H1 (cell line): ENCODE results near the gene ASZ1. TPM values are rescaled to one million over a fixed set of nuclear protein-coding genes. Genes with fewer than 3 reads are reported as not detected.

ENCODE experiments used
- CTCF ChIA-PET: fragments of 300-600 bp; sonication (Branson Sonifier 250); formaldehyde crosslinking; loops from one replicate; lab custom pipeline; 2021; ENCODE audit not compliant: partially characterized antibody; lab: Charles Lee
- POLR2A ChIA-PET: fragments of 300-600 bp; sonication (Branson Sonifier 250); formaldehyde crosslinking; loops from one replicate; lab custom pipeline; 2021; ENCODE audit warnings: inconsistent platforms; ENCODE audit not compliant: partially characterized antibody; lab: Charles Lee
- DNase-seq, 2 experiments: peaks; one replicate each; pipeline versions ENCODE4 v3.0.0 to v3.0.0-alpha.2; 2010 to 2022; ENCODE audit warnings: low spot score in 2 of 2, low read depth in 1 of 2, mixed read lengths in 1 of 2
- FAIRE-seq: peaks from 2 replicates; lab custom pipeline; 2011; peaks lifted over from hg19 to GRCh38; lab: Jason Lieb, UNC
- H2AFZ ChIP-seq: 2 replicates; pipeline ENCODE4 v1.8.1; 2012; ENCODE audit warnings: low read length, inconsistent platforms
- H2AK5ac ChIP-seq: 2 replicates; pipeline ENCODE4 v1.6.1; 2013; ENCODE audit warnings: low read depth, low read length
- H2BK120ac ChIP-seq: replicated peaks from 2 replicates; pipeline ENCODE3; 2013; ENCODE audit warnings: low read depth, low read length, inconsistent platforms
- H2BK12ac ChIP-seq: 2 replicates; pipeline ENCODE4 v1.6.1; 2013; ENCODE audit warnings: low read depth, low read length
- H2BK15ac ChIP-seq: 2 replicates; pipeline ENCODE4 v1.6.1; 2013; ENCODE audit warnings: low read length
- H2BK20ac ChIP-seq: 2 replicates; pipeline ENCODE4 v1.6.1; 2013; ENCODE audit warnings: low read length
- H2BK5ac ChIP-seq: 2 replicates; pipeline ENCODE4 v1.6.1; 2013; ENCODE audit warnings: low read depth, low read length
- H3K14ac ChIP-seq: 2 replicates; pipeline ENCODE4 v1.6.1; 2013; ENCODE audit warnings: inconsistent platforms; ENCODE audit not compliant: insufficient read length
- H3K18ac ChIP-seq: 2 replicates; pipeline ENCODE4 v1.6.1; 2013; ENCODE audit warnings: low read length; ENCODE audit errors: extremely low read depth
- H3K23ac ChIP-seq: 2 replicates; pipeline ENCODE4 v1.6.1; 2013; ENCODE audit warnings: inconsistent platforms; ENCODE audit not compliant: insufficient read length
- H3K23me2 ChIP-seq: 2 replicates; pipeline ENCODE4 v1.6.1; 2013; ENCODE audit warnings: low read depth, low read length
- H3K27ac ChIP-seq: 2 replicates; pipeline ENCODE4 v1.6.1; 2011; ENCODE audit warnings: low read depth, low read length, inconsistent platforms
- H3K27me3 ChIP-seq, 4 experiments: replicated peaks in 1 of 4; 1 replicate in 1 of 4; 2 replicates in 3 of 4; pipeline versions ENCODE4 v1.6.1 to v1.8.1; 2011 to 2013; ENCODE audit warnings: low read length in 3 of 4, mild to moderate bottlenecking in 3 of 4, inconsistent platforms in 2 of 4, mixed read lengths in 2 of 4, moderate library complexity in 1 of 4; ENCODE audit not compliant: control insufficient read depth in 3 of 4, insufficient read depth in 3 of 4; ENCODE audit errors: extremely low read depth in 1 of 4
- H3K36me3 ChIP-seq, 4 experiments: 2 replicates each; pipeline versions ENCODE4 v1.6.1 to v1.8.1; 2011 to 2013; ENCODE audit warnings: mild to moderate bottlenecking in 4 of 4, low read length in 3 of 4, moderate library complexity in 2 of 4, control low read depth in 1 of 4, inconsistent platforms in 1 of 4; ENCODE audit not compliant: insufficient read depth in 4 of 4, control insufficient read depth in 2 of 4
- H3K4ac ChIP-seq: replicated peaks from 2 replicates; pipeline ENCODE3; 2013; ENCODE audit warnings: low read length, low read depth, mixed read lengths, inconsistent platforms; ENCODE audit not compliant: insufficient read length
- H3K4me1 ChIP-seq, 4 experiments: replicated peaks in 1 of 4; 1 replicate in 1 of 4; 2 replicates in 3 of 4; pipeline versions ENCODE4 v1.6.1 to v1.8.1; 2011 to 2013; ENCODE audit warnings: low read length in 3 of 4, inconsistent platforms in 2 of 4, mixed read lengths in 1 of 4; ENCODE audit not compliant: insufficient read depth in 4 of 4, control insufficient read depth in 3 of 4
- H3K4me2 ChIP-seq, 2 experiments: 2 replicates each; pipeline versions ENCODE4 v1.6.1 to v1.8.1; 2011 to 2013; ENCODE audit warnings: low read depth in 2 of 2, low read length in 2 of 2, control low read depth in 1 of 2, inconsistent platforms in 1 of 2, mild to moderate bottlenecking in 1 of 2; ENCODE audit not compliant: insufficient read depth in 1 of 2
- H3K4me3 ChIP-seq, 4 experiments: fragments of 200-600, 300-600 bp in 1 of 4; sonication (generic), shearing (Covaris generic), sonication (Bioruptor Twin) in 1 of 4; 2 replicates each; pipeline versions ENCODE4 v1.5.1 to v1.8.1; 2011 to 2016; ENCODE audit warnings: low read length in 4 of 4, low read depth in 3 of 4, control low read depth in 2 of 4, inconsistent platforms in 2 of 4, mild to moderate bottlenecking in 2 of 4, mixed read lengths in 1 of 4, moderate library complexity in 1 of 4; ENCODE audit not compliant: insufficient read depth in 2 of 4; ENCODE audit errors: extremely low read depth in 1 of 4
- H3K56ac ChIP-seq: replicated peaks from 2 replicates; pipeline ENCODE3; 2013; ENCODE audit warnings: low read depth, mild to moderate bottlenecking, mixed read lengths, low read length, inconsistent platforms; ENCODE audit not compliant: insufficient read length
- H3K79me1 ChIP-seq: 2 replicates; pipeline ENCODE4 v1.6.1; 2013; ENCODE audit warnings: low read depth, low read length, control low read depth
- H3K79me2 ChIP-seq, 2 experiments: 2 replicates each; pipeline versions ENCODE4 v1.6.1 to v1.8.1; 2012 to 2013; ENCODE audit warnings: low read length in 2 of 2, mild to moderate bottlenecking in 2 of 2, inconsistent platforms in 1 of 2; ENCODE audit not compliant: insufficient read depth in 2 of 2, control insufficient read depth in 1 of 2
- H3K9ac ChIP-seq, 4 experiments: replicated peaks in 1 of 4; 1 replicate in 1 of 4; 2 replicates in 3 of 4; pipeline versions ENCODE4 v1.6.1 to v1.8.1; 2011 to 2013; ENCODE audit warnings: low read depth in 3 of 4, low read length in 3 of 4, control low read depth in 2 of 4, mild to moderate bottlenecking in 2 of 4, moderate library complexity in 2 of 4, inconsistent platforms in 1 of 4; ENCODE audit errors: extremely low read depth in 1 of 4
- H3K9me3 ChIP-seq, 2 experiments: 2 replicates each; pipeline versions ENCODE4 v1.6.1 to v1.8.1; 2012 to 2013; ENCODE audit warnings: mild to moderate bottlenecking in 2 of 2, moderate library complexity in 2 of 2, control low read depth in 1 of 2, inconsistent platforms in 1 of 2, low read depth in 1 of 2, low read length in 1 of 2, mixed read lengths in 1 of 2; ENCODE audit not compliant: insufficient read depth in 2 of 2
- H4K20me1 ChIP-seq, 2 experiments: replicated peaks in 1 of 2; 2 replicates each; pipeline versions ENCODE3 to v1.8.1; 2011 to 2013; ENCODE audit warnings: inconsistent platforms in 2 of 2, low read length in 2 of 2, mild to moderate bottlenecking in 1 of 2; ENCODE audit not compliant: insufficient read depth in 2 of 2, control insufficient read depth in 1 of 2
- H4K5ac ChIP-seq: 2 replicates; pipeline ENCODE4 v1.6.1; 2013; ENCODE audit warnings: low read length, low read depth, mixed read lengths, inconsistent platforms; ENCODE audit not compliant: insufficient read length
- H4K8ac ChIP-seq: 2 replicates; pipeline ENCODE4 v1.8.0; 2013; ENCODE audit warnings: mild to moderate bottlenecking, moderate library complexity, low read length, inconsistent platforms; ENCODE audit not compliant: insufficient read depth; ENCODE audit errors: extremely low read depth
- H4K91ac ChIP-seq: replicated peaks from 2 replicates; pipeline ENCODE3; 2013; ENCODE audit warnings: low read length, mixed read lengths, inconsistent platforms; ENCODE audit not compliant: insufficient read length
- CEBPB ChIP-seq: IDR thresholded peaks from 2 replicates; pipeline ENCODE4 v1.6.1; 2012; ENCODE audit warnings: low read depth, low read length
- YY1 ChIP-seq: IDR thresholded peaks from 2 replicates; pipeline ENCODE4 v1.6.1; 2011; ENCODE audit warnings: low read depth, mild to moderate bottlenecking, low read length
- WGBS, 2 experiments: shearing (Covaris generic) in 1 of 2; methylation state at CpG; one replicate each; pipeline versions ENCODE4 v1.1.6 to v1.1.7; 2013 to 2015; ENCODE audit warnings: low lambda C conversion rate in 2 of 2, mixed read lengths in 2 of 2, inconsistent platforms in 1 of 2, low coverage in 1 of 2, missing lambda C conversion rate in 1 of 2; ENCODE audit not compliant: insufficient replicate concordance in 2 of 2, insufficient coverage in 1 of 2, insufficient read length in 1 of 2; ENCODE audit errors: extremely low coverage in 1 of 2, missing lambda C conversion rate in 1 of 2; 5-methylcytosine and 5-hydroxymethylcytosine counted together
- polyA plus RNA-seq, 7 experiments: library from polyadenylated mRNA; depleted of rRNA in 3 of 7; stranded (reverse) in 5 of 7; unstranded in 2 of 7; fragments of >200 nt in 5 of 7; fragments of 200-250 nt in 2 of 7; gene quantifications; 1 replicate in 5 of 7; 2 replicates in 1 of 7; 4 replicates in 1 of 7; pipeline versions ENCODE4 v1.2.1 to v1.2.3, GENCODE V29; 2011 to 2013; ENCODE audit warnings: missing spikeins in 2 of 7, mixed read lengths in 2 of 7
- total RNA-seq: library from RNA; stranded (reverse); fragmentation: NEBNext Ultra II Directional; extraction: Animal tissue kit (Norgen Biotek cat#: 25700); gene quantifications from 2 replicates; pipeline ENCODE4 v1.2.1, GENCODE V29; 2021

The ASZ1 gene
- total and polyA plus RNA-seq, 2 of the 8 experiments (the other 6 are each of a cell fraction or from before 2014, with no cell fraction given) = not detected

- no peaks in the 10 kb centered on the region for H3K36me3 ChIP-seq
- no peak overlapping the region for H2BK5ac ChIP-seq
- H2BK120ac ChIP-seq = no peak overlapping the region
- H4K5ac ChIP-seq = no peak overlapping the region
- no peak overlapping the region for H3K4me3 ChIP-seq
- 0 out of 7 replicates have a peak, but pooled peaks cover 0 to 2% (median 0%) of the 10 kb centered on the region in 4 experiments for H3K4me1 ChIP-seq
- WGBS, 2 experiments = 90% methylated on average over 1 of the region's 1 CpG; no CpG with 5 or more reads in 1 of the 2 experiments
- H4K91ac ChIP-seq = no peak overlapping the region
- H3K9ac ChIP-seq = no peak overlapping the region
- no peak overlapping the region for H3K14ac ChIP-seq
- ChIA-PET POLR2A (no interaction called here), CTCF (interaction anchor here (0.7 to 1.8 kb wide), 3 partner anchors 17 to 36 kb away, joined by 3 to 5 read pairs (median 3); no protein-coding TSS in a partner anchor)
- H3K18ac ChIP-seq = no peak overlapping the region
- no peak overlapping the region for H3K4ac ChIP-seq
- TF ChIP-seq CEBPB (no peak), YY1 (no peak)
- no peak overlapping the region for H3K23ac ChIP-seq
- FAIRE-seq (no peak), DNase-seq (no peak)
- H2AK5ac ChIP-seq = no peak overlapping the region
- H2BK12ac ChIP-seq = no peak overlapping the region
- H3K79me2 ChIP-seq = no peaks in the 10 kb centered on the region
- no peak overlapping the region for H2AFZ ChIP-seq
- no peak overlapping the region for H3K27ac ChIP-seq
- H3K23me2 ChIP-seq = no peaks in the 10 kb centered on the region
- H3K4me2 ChIP-seq = no peak overlapping the region
- no peaks in the 10 kb centered on the region for H4K20me1 ChIP-seq
- H3K56ac ChIP-seq = no peak overlapping the region
- H2BK15ac ChIP-seq = no peak overlapping the region
- H3K79me1 ChIP-seq = no peaks in the 10 kb centered on the region
- no peak overlapping the region for H2BK20ac ChIP-seq
- no peaks in the 10 kb centered on the region for H3K9me3 ChIP-seq
- no peak overlapping the region for H4K8ac ChIP-seq
- H3K27me3 ChIP-seq = 0 out of 7 replicates have a peak, but pooled peaks cover 0 to 2% (median 0%) of the 10 kb centered on the region in 4 experiments
Observed at GRCh38 chr7:117350027-117350426, 77.3 kb downstream of the ASZ1 start.
